Activated CD4-positive, CD25-positive, alpha-beta regulatory T cell treated with anti-CD3 and anti-CD28 coated beads, Interleukin-2, amount 50 U/mL, for 24 hours (primary cell): ENCODE data around the gene ZG16.
"Not testable (repeated sequence)": the region's sequence is repeated elsewhere in the genome, so short reads cannot be mapped to it uniquely, and the experiment has no call there.

ENCODE experiments used
- ATAC-seq, 2 donors: fragments of 150-1000 bp; cut with Tn5 transposase; one replicate each; pipeline ENCODE4 v1.10.0; 2021; ENCODE audit warnings: mild to moderate bottlenecking in 1 of 2, moderate library complexity in 1 of 2

Gene ZG16

GRCh38 chr16:29789775-29790182, 11.7 kb downstream of the ZG16 start:
- ATAC-seq = no peak

- peak; percentile 96 to 97 for ATAC-seq
Observed at GRCh38 chr16:29790183-29790948, 12.3 kb downstream of the ZG16 start, which contains the start of gene KIF22. Gene KIF22, plus strand, starts transcription at chr16:29790751. Its CDS starts 9 bp downstream, at chr16:29790760.

- ATAC-seq = peak; percentile 6 to 16
Observed at GRCh38 chr16:29790949-29791844, 13.1 kb downstream of the ZG16 start.

- no peak for ATAC-seq
Observed at GRCh38 chr16:29791845-29792807, 14.1 kb downstream of the ZG16 start.

- ATAC-seq = not testable (repeated sequence)
Observed at GRCh38 chr16:29793153-29793552, 15.1 kb downstream of the ZG16 start.

- no peak for ATAC-seq
Observed at GRCh38 chr16:29794231-29794710, 16.2 kb downstream of the ZG16 start.

- ATAC-seq = no peak
Observed at GRCh38 chr16:29802416-29802935, 24.4 kb downstream of the ZG16 start.

GRCh38 chr16:29804020-29804419, 26.0 kb downstream of the ZG16 start:
- no peak for ATAC-seq

- no peak for ATAC-seq
Observed at GRCh38 chr16:29804455-29805231, 26.6 kb downstream of the ZG16 start.

GRCh38 chr16:29805232-29806098, 27.4 kb downstream of the ZG16 start:
- ATAC-seq = peak; percentile 67 to 68

GRCh38 chr16:29806099-29806579, 28.1 kb downstream of the ZG16 start, which contains the start of gene MAZ:
Gene MAZ, plus strand, starts transcription at chr16:29806529. Its CDS starts 173 bp downstream, at chr16:29806702.
- ATAC-seq = no peak

GRCh38 chr16:29806641-29807425, 28.8 kb downstream of the ZG16 start:
- ATAC-seq = no peak

- ATAC-seq = peak; percentile 32 to 36
Observed at GRCh38 chr16:29807426-29808218, 29.6 kb downstream of the ZG16 start.

- ATAC-seq = peak; percentile 5 to 6
Observed at GRCh38 chr16:29808219-29808900, 30.3 kb downstream of the ZG16 start.

GRCh38 chr16:29809031-29809747, 31.1 kb downstream of the ZG16 start:
- ATAC-seq = no peak

GRCh38 chr16:29809850-29810698, 32.0 kb downstream of the ZG16 start:
- ATAC-seq = no peak
